ENCODE data around the gene TCHH. TPM values are rescaled to one million over a fixed set of nuclear protein-coding genes. Genes with fewer than 3 reads are reported as not detected.

The TCHH gene
- total and polyA plus RNA-seq, 10 of the 15 experiments (the other 5 are each of a cell fraction or from before 2014, with no cell fraction given), result not detected

DNA sequence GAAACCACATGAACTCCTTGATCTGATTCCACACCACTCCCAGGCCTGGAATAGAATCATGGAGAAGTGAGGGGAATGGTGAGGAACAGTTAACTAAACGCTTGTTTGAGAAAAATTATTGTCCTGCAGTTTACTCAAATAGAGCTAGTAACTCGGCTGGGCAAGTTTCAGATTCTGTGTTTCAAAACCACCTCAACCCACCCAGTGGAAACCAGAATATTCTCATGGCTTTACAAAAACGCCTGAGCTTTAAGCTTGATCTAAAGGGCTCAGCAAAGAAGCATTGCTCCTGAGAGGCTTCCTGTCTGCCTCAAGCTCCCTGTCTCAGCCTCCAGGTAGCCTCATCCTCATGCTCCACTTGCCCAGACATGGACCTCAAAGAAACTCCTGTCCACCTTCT, 42.9 kb downstream of the TCHH start:
- intact Hi-C loops (cut with micrococcal nuclease; ENCODE audit: unreplicated experiment), result no loop called here
- H4K20me1 ChIP-seq (ENCODE audit: control insufficient read depth, insufficient read depth), result no peaks in the 10 kb centered on the region
- RAD21 ChIA-PET (ENCODE audit: unreplicated experiment), result no interaction called here
- no peak overlapping the region for H3K27ac ChIP-seq (ENCODE audit: control insufficient read depth, insufficient read depth)
- FAIRE-seq, result no peak
- no peaks in the 10 kb centered on the region for H3K9me3 ChIP-seq (replicated peaks; ENCODE audit: control insufficient read depth, insufficient read depth, low read length)
- CTCF ChIA-PET, result no interaction called here
- DNase-seq (ENCODE audit: low read depth, low spot score), result no peak
- 17% methylated on average over 3 of the region's 3 CpGs for WGBS (ENCODE audit: insufficient coverage, insufficient replicate concordance, low lambda C conversion rate, missing lambda C conversion rate)
- H2AFZ ChIP-seq (ENCODE audit: control insufficient read depth, low read depth, low read length), result no peak overlapping the region
- no peaks in the 10 kb centered on the region for H3K4me1 ChIP-seq (ENCODE audit: control insufficient read depth, insufficient read depth, low read length)
- no peak overlapping the region for H3K4me3 ChIP-seq
- no peaks in the 10 kb centered on the region for H3K79me2 ChIP-seq (ENCODE audit: control insufficient read depth, insufficient read depth, low read length)
- no peaks in the 10 kb centered on the region for H3K36me3 ChIP-seq (ENCODE audit: control insufficient read depth in 2 of 2, insufficient read depth in 2 of 2, low read length in 1 of 2)
- no peak for ATAC-seq
- SMC1A ChIA-PET (ENCODE audit: uncharacterized antibody, unreplicated experiment), result no interaction called here
- BruUV-seq (replicated peaks), result no TSS peak
- POLR2A ChIA-PET, result no interaction called here
- H3K27me3 ChIP-seq (replicated peaks in 1 of 2; ENCODE audit: control insufficient read depth in 2 of 2, insufficient read depth in 2 of 2, low read length in 1 of 2), result peaks cover 2 to 4% of the 10 kb centered on the region in 2 experiments; a peak in 3 of 4 replicates
- no peak overlapping the region for H3K4me2 ChIP-seq (ENCODE audit: control insufficient read depth, insufficient read depth)
- in situ Hi-C loops (cut with MboI), result no loop called here
- no peak overlapping the region for H3K9ac ChIP-seq (ENCODE audit: control insufficient read depth, insufficient read depth, low read length)
- TF ChIP-seq SREBF2 (IDR thresholded peaks at IDR 0.05; ENCODE audit: low read length), result no peak

DNA sequence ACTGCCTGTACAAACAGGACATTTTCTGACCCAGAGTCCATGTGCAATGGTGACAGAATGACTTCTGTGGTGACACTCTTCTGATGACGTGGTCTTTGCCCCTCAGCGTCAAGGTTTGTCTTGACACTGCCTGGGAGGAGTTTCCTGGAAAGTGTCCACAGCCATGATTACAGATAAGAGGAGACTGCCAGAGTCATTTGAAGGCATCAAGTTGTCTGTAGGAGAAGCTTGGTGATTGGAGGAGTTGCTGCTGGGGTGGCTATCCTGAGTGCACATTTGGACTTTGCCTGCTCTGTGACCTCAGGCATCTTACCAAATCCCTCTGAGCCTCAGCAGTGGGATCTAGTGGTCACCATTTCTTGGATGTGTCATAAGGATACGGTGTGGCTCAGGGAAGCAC, 44.1 kb downstream of the TCHH start:
- Histone ChIP-seq H3K4me3 (no peak overlapping the region), H3K27ac (ENCODE audit: control insufficient read depth, insufficient read depth) (no peak overlapping the region), H3K4me2 (ENCODE audit: control insufficient read depth, insufficient read depth) (no peak overlapping the region), H3K27me3 (replicated peaks in 1 of 2; ENCODE audit: control insufficient read depth in 2 of 2, insufficient read depth in 2 of 2, low read length in 1 of 2) (peaks cover 2 to 4% of the 10 kb centered on the region in 2 experiments; a peak in 3 of 4 replicates), H3K9ac (ENCODE audit: control insufficient read depth, insufficient read depth, low read length) (no peak overlapping the region), H3K4me1 (ENCODE audit: control insufficient read depth, insufficient read depth, low read length) (no peaks in the 10 kb centered on the region), H2AFZ (ENCODE audit: control insufficient read depth, low read depth, low read length) (no peak overlapping the region), H4K20me1 (ENCODE audit: control insufficient read depth, insufficient read depth) (no peaks in the 10 kb centered on the region), H3K36me3 (ENCODE audit: control insufficient read depth in 2 of 2, insufficient read depth in 2 of 2, low read length in 1 of 2) (no peaks in the 10 kb centered on the region), H3K9me3 (replicated peaks; ENCODE audit: control insufficient read depth, insufficient read depth, low read length) (no peaks in the 10 kb centered on the region), H3K79me2 (ENCODE audit: control insufficient read depth, insufficient read depth, low read length) (no peaks in the 10 kb centered on the region)
- in situ Hi-C loops (cut with MboI) (no loop called here), intact Hi-C loops (cut with micrococcal nuclease; ENCODE audit: unreplicated experiment) (no loop called here)
- BruUV-seq (replicated peaks), result no TSS peak
- TF ChIP-seq, protein P1, sequence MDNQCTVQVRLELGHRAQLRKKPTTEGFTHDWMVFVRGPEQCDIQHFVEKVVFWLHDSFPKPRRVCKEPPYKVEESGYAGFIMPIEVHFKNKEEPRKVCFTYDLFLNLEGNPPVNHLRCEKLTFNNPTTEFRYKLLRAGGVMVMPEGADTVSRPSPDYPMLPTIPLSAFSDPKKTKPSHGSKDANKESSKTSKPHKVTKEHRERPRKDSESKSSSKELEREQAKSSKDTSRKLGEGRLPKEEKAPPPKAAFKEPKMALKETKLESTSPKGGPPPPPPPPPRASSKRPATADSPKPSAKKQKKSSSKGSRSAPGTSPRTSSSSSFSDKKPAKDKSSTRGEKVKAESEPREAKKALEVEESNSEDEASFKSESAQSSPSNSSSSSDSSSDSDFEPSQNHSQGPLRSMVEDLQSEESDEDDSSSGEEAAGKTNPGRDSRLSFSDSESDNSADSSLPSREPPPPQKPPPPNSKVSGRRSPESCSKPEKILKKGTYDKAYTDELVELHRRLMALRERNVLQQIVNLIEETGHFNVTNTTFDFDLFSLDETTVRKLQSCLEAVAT (IDR thresholded peaks at IDR 0.05), result no peak
- TF ChIP-seq, protein P2, sequence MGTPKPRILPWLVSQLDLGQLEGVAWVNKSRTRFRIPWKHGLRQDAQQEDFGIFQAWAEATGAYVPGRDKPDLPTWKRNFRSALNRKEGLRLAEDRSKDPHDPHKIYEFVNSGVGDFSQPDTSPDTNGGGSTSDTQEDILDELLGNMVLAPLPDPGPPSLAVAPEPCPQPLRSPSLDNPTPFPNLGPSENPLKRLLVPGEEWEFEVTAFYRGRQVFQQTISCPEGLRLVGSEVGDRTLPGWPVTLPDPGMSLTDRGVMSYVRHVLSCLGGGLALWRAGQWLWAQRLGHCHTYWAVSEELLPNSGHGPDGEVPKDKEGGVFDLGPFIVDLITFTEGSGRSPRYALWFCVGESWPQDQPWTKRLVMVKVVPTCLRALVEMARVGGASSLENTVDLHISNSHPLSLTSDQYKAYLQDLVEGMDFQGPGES (IDR thresholded peaks at IDR 0.05), result no peak
- TF ChIP-seq, protein P3, sequence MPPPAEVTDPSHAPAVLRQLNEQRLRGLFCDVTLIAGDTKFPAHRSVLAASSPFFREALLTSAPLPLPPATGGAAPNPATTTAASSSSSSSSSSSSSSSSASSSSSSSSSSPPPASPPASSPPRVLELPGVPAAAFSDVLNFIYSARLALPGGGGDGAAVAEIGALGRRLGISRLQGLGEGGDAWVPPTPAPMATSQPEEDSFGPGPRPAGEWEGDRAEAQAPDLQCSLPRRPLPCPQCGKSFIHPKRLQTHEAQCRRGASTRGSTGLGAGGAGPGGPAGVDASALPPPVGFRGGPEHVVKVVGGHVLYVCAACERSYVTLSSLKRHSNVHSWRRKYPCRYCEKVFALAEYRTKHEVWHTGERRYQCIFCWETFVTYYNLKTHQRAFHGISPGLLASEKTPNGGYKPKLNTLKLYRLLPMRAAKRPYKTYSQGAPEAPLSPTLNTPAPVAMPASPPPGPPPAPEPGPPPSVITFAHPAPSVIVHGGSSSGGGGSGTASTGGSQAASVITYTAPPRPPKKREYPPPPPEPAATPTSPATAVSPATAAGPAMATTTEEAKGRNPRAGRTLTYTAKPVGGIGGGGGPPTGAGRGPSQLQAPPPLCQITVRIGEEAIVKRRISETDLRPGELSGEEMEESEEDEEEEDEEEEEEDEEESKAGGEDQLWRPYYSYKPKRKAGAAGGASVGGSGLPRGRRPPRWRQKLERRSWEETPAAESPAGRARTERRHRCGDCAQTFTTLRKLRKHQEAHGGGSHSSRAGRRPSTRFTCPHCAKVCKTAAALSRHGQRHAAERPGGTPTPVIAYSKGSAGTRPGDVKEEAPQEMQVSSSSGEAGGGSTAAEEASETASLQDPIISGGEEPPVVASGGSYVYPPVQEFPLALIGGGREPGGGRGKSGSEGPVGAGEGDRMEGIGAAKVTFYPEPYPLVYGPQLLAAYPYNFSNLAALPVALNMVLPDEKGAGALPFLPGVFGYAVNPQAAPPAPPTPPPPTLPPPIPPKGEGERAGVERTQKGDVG (CRISPR knock-in tag; IDR thresholded peaks at IDR 0.05), result no peak
- no peak for ATAC-seq
- ChIA-PET CTCF (no interaction called here), SMC1A (ENCODE audit: uncharacterized antibody, unreplicated experiment) (no interaction called here), RAD21 (ENCODE audit: unreplicated experiment) (no interaction called here), POLR2A (no interaction called here)
- 48% methylated on average over 3 of the region's 3 CpGs for WGBS (ENCODE audit: insufficient coverage, insufficient replicate concordance, low lambda C conversion rate, missing lambda C conversion rate)
- FAIRE-seq, result no peak
- DNase-seq (ENCODE audit: low read depth, low spot score), result no peak
